GM23248 (cell line): ENCODE data around the gene LSM2.

Experiments
- EZH2 ChIP-seq: fragments of 200-600 bp; sonication (generic); IDR thresholded peaks from 2 replicates; pipeline ENCODE4 v1.6.1; 2018; ENCODE audit warnings: antibody characterized with exemption, mild to moderate bottlenecking; ENCODE audit not compliant: insufficient read depth, poor library complexity, severe bottlenecking
- EZH2phosphoT487 ChIP-seq: fragments of 200-600 bp; sonication (generic); IDR thresholded peaks from 2 replicates; pipeline ENCODE4 v1.6.1; 2018; ENCODE audit warnings: antibody characterized with exemption, moderate library complexity, mild to moderate bottlenecking, low read depth; ENCODE audit not compliant: insufficient read depth

- TF ChIP-seq EZH2 (no peak), EZH2phosphoT487 (no peak)
Observed at GRCh38 chr6:31784098-31784925, 22.5 kb downstream of the LSM2 start.
